Astrocyte of the spinal cord (primary cell): ENCODE results near the gene CFAP20DC.

Experiments used
- DNase-seq: peaks from one replicate; pipeline ENCODE4 v3.0.0; 2011; ENCODE audit warnings: low read depth, low spot score
- H3K4me3 ChIP-seq: 2 replicates; pipeline ENCODE4 v1.5.1; 2011; ENCODE audit warnings: low read depth, mild to moderate bottlenecking, low read length, moderate library complexity
- in situ Hi-C: cut with HindIII; loops from 2 replicates; pipeline ENCODE4 v1.10.0; 2017; ENCODE audit warnings: low sequenced_read_pairs
- TF ChIP-seq, protein P1 (sequence below): IDR thresholded peaks from 2 replicates; pipeline ENCODE4 v1.5.1; 2012; ENCODE audit warnings: low read depth, mild to moderate bottlenecking, low read length, inconsistent platforms

Gene CFAP20DC

DNA sequence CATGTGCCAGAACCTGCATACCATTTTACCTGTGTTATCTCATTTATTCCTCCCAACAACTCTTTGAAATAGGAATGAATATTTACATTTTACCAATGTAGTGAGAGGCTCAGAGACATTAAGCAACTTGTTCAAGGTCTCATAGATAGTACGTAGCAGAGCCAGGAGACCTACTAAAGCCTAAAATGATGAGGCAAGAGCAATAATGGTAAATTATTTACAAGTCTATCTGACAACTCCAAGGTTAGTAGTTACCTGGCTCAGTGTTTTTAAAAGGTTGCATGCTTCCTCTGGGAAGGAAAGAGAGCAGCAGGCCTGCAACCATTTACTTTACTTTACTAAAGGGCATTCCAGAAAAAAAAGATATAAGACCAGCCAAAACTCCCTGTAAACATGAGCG is 103.0 kb downstream of the CFAP20DC start:
- H3K4me3 ChIP-seq, result no peak overlapping the region
- in situ Hi-C loops, result no loop called here
- TF ChIP-seq, protein P1, sequence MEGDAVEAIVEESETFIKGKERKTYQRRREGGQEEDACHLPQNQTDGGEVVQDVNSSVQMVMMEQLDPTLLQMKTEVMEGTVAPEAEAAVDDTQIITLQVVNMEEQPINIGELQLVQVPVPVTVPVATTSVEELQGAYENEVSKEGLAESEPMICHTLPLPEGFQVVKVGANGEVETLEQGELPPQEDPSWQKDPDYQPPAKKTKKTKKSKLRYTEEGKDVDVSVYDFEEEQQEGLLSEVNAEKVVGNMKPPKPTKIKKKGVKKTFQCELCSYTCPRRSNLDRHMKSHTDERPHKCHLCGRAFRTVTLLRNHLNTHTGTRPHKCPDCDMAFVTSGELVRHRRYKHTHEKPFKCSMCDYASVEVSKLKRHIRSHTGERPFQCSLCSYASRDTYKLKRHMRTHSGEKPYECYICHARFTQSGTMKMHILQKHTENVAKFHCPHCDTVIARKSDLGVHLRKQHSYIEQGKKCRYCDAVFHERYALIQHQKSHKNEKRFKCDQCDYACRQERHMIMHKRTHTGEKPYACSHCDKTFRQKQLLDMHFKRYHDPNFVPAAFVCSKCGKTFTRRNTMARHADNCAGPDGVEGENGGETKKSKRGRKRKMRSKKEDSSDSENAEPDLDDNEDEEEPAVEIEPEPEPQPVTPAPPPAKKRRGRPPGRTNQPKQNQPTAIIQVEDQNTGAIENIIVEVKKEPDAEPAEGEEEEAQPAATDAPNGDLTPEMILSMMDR, result no peak
- DNase-seq, result no peak

DNA sequence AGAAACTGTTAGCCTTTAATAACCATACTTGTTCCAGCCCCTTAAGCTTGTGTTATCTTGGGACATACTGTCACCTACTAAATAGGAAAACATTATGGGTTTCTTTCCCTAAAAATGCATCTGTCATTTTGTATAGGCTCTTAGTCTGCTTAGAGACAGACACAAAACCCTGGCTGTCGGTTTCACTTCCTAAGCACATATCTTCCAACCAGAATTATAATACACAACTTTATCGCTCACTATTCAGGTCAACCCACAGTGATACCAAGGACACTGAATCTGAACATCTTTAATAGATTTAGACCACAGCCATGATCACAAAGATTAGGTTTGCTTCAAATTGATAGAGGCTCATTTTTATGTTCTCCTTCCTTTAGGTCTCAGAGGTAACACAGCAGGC is 111.8 kb downstream of the CFAP20DC start:
- TF ChIP-seq, protein P1, result no peak
- in situ Hi-C loops, result no loop called here
- no peak overlapping the region for H3K4me3 ChIP-seq
- no peak for DNase-seq

DNA sequence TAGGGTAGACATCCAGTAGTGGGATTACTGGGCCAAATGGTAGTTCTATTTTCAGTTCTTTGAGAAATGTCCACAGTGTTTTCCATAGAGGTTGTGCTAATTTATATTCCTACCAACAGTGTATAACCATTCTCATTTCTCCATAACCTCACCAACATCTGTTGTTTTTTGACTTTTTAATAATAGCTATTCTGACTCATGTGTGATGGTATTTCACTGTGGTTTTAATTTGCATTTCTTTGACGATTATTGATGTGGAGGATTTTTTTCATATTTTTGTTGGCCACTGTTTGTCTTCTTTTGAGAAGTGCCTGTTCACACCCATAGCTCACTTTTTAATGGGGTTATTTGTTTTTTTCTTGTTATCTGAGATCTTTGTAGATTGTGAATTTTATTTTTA is 125.2 kb downstream of the CFAP20DC start:
- peak; percentile 58 for DNase-seq
- TF ChIP-seq, protein P1, result no peak
- in situ Hi-C loops, result no loop called here
- no peak overlapping the region for H3K4me3 ChIP-seq

DNA sequence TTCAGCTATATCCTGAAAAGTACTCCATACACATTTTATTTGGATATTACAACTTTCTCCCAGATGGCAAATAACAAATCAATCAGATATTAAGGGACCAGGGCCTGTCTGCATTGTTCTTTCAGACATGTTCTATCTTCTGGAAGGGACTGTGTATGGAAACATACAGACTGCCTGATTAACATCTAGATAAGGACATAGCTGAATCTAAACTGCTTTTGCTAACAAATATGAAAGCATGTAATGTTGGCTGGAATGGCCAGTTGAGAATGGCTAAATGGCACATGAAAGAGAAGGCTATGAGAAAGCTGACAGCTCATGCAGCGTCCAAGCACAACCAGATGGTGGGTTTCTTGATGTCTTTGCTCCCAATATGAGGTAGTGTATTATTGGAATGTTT is 149.4 kb downstream of the CFAP20DC start:
- TF ChIP-seq, protein P1, result no peak
- DNase-seq, result no peak
- no peak overlapping the region for H3K4me3 ChIP-seq
- in situ Hi-C loops, result no loop called here

DNA sequence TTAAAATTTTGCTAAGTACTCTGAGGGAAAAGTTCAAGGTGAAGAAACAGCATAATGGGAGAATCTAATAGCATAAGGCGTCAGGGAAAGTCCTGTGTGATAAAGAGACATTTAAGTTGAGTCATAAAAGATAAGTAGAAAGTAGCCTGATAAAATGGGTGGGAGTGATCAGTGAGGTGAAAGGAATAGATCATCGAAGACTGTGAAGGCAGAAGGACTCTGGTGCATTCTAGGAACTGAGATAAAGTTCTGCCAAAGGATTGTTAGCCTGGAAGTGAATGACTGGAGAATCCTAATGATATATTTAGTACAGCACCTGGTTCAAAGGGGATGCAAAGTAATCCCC is 149.9 kb downstream of the CFAP20DC start:
- no peak overlapping the region for H3K4me3 ChIP-seq
- TF ChIP-seq, protein P1, result no peak
- no peak for DNase-seq
- in situ Hi-C loops, result no loop called here

DNA sequence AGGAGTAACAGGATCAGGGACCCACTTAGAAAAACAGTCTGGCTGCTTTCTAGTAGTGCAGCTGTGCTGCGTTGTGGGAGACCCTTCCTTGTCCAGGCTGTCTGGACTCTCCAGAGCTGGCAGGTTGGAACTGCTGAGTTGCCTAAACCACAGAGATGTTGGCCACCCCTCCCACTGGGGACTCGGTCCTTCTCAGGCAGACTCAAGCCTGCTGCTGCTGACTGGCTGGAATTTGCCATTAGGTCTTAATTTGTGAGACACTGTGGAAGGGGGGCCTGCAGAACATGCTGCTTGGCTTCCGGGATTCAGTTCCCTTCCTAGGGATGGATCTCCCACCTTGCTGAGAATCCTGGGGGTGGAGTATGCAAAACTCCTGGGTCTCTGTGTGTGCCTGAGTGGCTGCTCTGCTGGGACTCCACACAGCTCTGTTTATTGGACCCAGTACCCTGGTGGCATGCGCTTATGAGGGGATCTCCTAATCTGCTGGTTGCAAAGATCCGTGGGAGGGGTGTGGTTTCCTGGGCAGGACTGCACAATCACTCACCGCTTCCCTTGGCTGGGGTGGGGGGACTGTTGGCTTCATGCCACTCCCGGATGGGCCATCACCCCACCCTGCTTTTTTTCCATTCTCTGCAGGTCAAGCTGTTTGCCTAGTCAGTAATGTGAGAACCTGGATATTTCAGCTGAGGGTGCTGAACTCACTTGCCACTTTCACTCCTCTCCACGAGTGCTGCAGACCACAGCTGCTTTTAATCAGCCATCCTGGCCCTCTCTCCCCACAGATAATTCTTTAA is 150.5 kb downstream of the CFAP20DC start:
- peak; percentile 1 for DNase-seq
- in situ Hi-C loops, result no loop called here
- no peak overlapping the region for H3K4me3 ChIP-seq
- TF ChIP-seq, protein P1, result no peak
